NCI-H187 (cell line): ENCODE data around the gene ADAMTSL1.

Experiments used
- DNase-seq, 2 experiments: peaks; one replicate each; lab custom pipeline; 2025; lab: John Stamatoyannopoulos, UW

Gene ADAMTSL1

DNA sequence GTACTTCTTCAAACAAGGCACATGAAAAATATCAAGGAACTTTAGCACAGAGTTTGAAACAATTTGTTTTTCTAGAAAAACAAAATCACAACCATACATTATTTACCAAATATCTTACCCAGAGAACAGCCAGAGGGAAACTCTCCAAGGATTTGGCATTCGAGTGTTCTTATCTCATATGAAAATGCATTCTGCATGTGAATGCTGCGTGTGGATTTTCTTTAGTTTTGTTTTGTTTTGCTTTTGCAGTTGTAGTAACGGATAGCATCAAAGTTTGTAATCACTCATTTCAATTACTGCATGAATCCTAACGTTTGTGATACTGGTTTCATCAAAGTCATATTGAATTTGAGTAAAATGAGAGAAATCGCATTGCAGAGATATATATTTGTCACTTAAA, 28.0 kb downstream of the ADAMTSL1 start:
- DNase-seq = no peak

- no peak for DNase-seq
These were observed 28.6 kb downstream of the ADAMTSL1 start for GRCh38 chr9:18502546-18502945.

GRCh38 chr9:18504707-18505106, 30.8 kb downstream of the ADAMTSL1 start:
- no peak for DNase-seq

GRCh38 chr9:18507151-18507550, 33.2 kb downstream of the ADAMTSL1 start:
- DNase-seq = no peak

DNA sequence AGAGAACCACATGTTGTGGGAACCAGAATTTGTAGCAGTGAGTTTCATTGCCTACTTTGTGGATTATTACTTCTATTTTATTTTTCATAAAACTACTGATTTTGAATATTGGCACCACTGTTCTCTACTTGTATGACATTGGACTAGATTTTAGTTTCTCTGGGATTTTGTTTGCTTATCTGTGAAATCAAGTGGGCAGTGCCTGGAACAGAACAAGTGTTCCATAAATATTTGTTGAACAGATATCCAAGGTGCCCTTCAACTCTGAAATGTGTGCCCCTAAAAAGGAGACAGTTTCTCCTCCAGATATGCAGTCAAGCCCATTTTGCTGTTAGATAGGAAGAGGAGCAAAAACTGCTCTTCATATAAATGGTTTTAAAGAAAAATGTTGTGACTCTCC, 42.6 kb downstream of the ADAMTSL1 start:
- DNase-seq = no peak

- no peak for DNase-seq
These were observed 43.0 kb downstream of the ADAMTSL1 start for GRCh38 chr9:18516965-18517364.

- DNase-seq = no peak
These were observed 46.6 kb downstream of the ADAMTSL1 start for GRCh38 chr9:18520416-18521047.

DNA sequence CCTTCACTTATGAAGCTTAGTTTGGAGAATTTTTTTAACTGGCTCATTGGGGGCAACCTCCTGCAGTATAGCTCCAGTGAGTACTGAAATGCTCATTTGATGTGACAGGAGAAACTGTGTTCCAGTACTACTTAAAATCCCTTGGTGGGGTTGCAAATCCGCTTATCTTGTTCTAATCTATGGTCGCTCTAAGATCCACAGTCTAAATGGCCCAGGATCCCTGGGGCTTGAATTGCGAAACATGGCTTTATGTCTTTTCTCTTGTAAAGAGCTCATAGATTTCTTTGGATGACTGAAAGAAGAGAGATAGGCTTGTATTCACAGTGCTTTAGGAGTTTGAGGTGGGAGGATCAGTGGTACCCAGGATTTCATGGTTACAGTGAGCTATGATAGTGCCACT, 52.7 kb downstream of the ADAMTSL1 start:
- no peak for DNase-seq

DNA sequence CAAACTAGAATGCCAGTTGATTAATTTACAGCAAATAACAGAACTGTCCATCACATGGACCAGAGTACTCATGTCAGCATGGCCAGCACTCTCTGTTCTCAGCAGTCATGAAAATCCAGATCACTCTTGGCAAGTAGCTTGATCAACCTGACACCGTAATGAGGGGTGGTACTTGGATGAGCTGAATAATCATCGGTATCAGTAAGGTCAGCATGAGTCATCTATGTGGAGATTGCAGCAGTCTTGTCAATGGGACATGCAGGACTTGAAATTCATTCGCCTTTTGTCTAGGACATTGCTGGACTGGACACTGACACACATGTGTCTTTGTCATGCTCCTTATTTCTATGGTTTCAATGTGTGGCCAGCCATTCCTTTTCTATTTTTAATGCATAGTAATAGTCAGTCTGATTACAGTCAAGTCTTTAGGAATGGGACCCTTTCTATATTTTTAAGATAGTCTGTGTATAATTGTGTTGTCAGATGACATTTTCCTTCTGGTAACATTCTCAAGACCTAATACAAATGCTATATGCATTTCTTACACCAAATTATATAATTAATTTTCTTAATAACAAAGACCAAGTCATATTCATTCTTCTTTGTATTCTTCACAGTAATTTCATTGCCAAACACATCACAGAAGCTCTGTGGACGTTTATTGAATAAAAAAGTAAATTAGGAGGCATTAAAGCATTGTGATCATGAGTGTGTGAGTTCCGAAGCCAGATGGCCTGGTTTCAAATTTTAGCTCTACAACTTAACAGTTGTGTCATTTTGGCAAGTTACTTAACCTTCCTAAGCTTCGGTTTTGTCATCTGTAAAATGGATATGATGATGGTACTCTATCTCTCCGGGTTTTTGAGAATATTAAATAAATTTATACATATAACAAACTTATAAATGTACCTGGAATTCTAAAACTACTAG, 57.4 kb downstream of the ADAMTSL1 start:
- DNase-seq = no peak

- no peak for DNase-seq
These were observed 60.7 kb downstream of the ADAMTSL1 start for GRCh38 chr9:18534611-18535010.

DNA sequence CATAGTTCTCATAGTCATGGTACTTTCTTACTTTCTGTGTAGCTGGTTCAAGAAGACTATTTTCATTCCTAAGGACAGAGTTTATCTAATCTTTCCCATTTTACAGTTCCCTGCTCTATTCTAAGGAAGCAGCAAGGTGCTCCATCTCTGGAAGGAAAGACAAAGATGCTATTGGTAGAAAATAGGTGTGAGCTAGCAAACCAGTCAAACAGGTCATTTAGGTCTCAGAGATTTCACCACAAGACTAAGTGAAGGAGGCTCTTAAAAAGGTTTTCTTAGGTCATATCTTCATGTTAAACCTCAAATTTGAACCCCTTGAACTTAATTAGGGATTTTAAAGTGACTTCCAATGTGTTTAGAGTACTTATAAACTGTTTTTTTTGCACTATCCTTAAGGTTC, 62.6 kb downstream of the ADAMTSL1 start:
- DNase-seq = no peak

GRCh38 chr9:18539203-18539693, 65.3 kb downstream of the ADAMTSL1 start:
- no peak for DNase-seq

DNA sequence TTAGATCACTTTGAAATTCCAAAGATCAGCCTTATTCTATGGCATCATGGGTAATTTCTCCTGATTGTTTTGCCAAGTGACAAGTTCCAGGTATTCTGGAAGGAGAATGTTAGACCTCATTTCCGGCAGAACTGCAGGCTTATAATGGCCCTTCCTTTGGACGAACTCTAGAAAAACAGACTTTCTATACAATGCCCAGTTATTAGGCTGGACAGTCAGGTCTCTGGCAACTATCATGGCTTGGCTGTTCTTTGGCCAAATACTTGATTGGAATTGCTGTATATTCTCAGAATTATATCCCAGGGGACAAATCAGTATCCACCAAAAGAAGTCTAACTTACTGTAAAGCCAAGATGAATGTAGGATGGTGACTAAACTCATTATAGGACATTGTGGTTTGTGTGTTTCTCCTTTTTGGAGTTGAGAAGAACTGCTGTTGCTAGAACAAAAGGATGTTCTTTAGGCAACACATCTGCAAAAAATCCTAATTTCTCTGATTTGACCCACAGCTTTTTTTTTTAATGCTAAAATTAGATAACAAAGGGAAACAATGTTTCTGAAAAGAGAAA, 69.0 kb downstream of the ADAMTSL1 start:
- no peak for DNase-seq

DNA sequence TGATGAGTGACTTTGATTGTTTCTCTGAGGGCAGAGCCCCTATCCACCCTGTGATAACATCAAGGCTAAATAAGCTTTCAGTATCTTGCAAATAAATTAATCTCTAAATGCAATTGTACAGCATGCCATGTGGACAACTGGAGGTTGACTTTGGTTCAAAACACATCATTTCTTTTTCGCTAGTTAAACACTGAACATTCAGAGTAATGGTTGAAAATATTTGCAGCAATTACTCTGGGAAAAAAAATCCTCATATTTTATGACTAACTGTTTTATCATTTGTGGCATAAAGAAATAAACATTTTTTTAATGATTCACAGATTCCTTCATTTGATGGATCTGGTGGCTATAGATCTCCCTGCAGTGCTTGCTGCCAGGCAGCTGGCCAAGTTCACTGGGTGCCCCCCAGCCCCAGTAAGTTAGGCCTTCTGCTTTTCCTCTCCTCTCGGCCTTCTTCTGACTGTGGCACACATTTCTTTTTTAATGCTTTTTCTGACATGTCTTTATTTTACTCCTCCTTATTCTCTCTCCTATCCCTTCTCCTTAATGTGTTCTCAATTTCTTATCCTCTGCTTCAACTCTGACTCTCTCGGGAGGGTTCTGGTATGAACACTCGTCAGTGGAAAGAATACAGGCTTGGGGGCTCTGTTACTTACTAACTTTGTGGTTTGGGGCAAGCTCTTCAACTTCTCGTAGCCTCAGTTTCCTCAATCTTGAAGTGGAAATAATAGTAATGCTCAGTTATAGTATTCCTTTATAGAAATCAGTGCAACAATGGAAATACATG, 69.6 kb downstream of the ADAMTSL1 start:
- DNase-seq = no peak

GRCh38 chr9:18544456-18544855, 70.5 kb downstream of the ADAMTSL1 start:
- no peak for DNase-seq

DNA sequence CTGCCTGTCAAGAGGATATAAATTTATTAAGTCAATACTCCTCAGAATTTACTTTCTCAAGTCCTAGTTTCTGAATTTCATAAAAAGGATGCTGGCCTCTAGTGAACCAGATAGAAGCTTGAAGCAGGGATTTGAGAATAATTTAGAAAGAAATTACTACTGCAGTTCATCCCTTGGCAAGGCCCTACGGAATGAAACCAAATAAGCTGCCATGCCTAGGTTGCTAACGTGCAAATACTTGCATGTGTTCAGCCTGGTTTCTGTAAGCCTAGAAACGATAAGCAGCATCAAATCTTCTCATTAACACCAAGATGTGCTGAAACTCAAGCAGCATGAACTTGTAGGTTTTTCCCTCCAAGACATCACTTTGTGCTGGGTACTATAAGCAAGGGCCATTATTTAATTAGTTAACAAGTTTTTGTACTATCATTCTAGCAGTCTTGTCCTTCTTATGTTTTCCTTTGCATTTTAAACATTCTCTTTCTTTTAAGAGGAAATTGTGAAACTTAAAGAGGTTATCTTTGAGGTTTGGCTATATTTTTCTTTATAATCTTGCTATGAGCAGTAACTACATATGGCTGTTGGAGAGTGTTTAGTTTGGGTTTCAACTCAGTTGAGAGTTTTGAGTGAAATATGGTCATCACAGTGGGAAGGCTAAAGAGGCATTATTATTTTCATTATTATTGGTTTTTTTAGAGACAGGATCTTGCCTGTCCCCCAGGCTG, 71.8 kb downstream of the ADAMTSL1 start:
- no peak for DNase-seq

- no peak for DNase-seq
These were observed 74.5 kb downstream of the ADAMTSL1 start for GRCh38 chr9:18548456-18548855.

GRCh38 chr9:18549772-18550171, 75.8 kb downstream of the ADAMTSL1 start:
- DNase-seq = no peak

- DNase-seq = no peak
These were observed 76.3 kb downstream of the ADAMTSL1 start for GRCh38 chr9:18550286-18550685.

DNA sequence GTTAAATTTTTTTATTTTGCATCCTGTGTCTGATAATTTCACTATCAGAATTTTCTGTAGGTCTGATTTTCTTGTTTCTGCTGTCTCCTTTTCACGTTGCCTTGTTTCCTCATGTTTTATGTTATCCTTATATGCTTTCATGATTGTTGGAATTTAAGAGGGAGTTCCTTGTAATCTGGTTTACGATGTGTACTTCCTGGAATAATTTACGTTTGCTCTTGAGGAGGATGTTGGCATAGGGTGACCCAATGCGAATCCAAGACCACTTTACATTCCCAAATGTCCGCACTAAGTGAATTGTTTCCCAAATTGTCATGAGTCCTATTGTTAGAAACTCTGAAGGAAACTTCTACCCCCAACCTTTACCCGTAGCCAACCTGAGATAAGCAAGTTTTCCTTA, 80.3 kb downstream of the ADAMTSL1 start:
- DNase-seq = no peak

DNA sequence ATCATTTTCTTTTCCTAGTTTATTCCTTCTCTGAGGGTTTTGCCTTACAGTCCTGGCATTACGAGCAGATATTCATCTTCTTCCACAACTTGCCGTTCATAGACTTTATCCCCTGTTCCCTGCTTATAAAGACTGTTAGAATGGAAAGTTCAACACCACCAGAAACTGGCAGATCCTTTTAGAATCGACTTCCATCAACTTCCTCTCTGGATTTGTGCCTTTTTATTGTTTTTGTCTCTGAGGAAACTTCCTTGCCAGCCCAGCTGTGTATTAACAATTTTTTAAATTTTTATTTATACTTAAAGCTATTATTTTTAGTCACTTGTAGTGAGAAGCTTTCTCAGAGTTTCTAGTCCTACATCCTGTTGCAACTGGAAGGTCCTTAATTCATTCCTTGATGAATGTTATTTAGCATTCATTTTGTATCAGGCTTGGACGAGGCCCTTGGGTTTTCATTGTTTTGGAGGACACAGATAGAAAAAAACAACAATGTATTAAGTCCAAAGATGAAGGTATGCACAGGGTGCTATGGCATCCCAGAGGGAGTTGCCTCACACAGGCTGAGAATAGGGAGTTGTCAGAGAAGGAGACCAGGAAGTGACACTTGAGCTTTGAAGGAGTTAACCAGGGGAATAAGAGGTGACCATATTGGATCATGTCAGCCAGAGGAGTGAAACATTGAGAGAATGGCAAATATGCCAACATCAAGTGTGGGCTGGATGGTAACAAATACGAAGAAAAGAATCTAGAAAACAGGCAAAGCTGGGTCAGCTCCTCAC, 81.3 kb downstream of the ADAMTSL1 start:
- DNase-seq = no peak
